Esophagus muscularis mucosa (tissue), 4 donors: ENCODE results near the gene CEP131. TPM values are rescaled to one million over a fixed set of nuclear protein-coding genes. Genes with fewer than 3 reads are reported as not detected.

Experiments
- DNase-seq: peaks from one replicate; pipeline ENCODE4 v3.0.0-alpha.2; 2017; ENCODE audit errors: extremely low spot score
- H3K27ac ChIP-seq, 4 donors: fragments of 200-600 bp; sonication (generic); replicated peaks in 1 of 4; 1 replicate in 3 of 4; 2 replicates in 1 of 4; pipeline ENCODE4 v1.5.1; 2016 to 2019; ENCODE audit warnings: mild to moderate bottlenecking in 1 of 4
- H3K27me3 ChIP-seq, 4 donors: fragments of 200-600 bp; sonication (generic); one replicate each; pipeline versions ENCODE4 v1.5.1 to v1.6.0; 2016 to 2019
- H3K36me3 ChIP-seq, 4 donors: fragments of 200-600 bp; sonication (generic); one replicate each; pipeline ENCODE4 v1.5.1; 2016 to 2019
- H3K4me1 ChIP-seq, 4 donors: fragments of 200-600 bp; sonication (generic); one replicate each; pipeline ENCODE4 v1.5.1; 2016 to 2019
- H3K4me3 ChIP-seq, 4 donors: fragments of 200-600 bp; sonication (generic); 1 replicate in 2 of 4; 2 replicates in 2 of 4; pipeline ENCODE4 v1.5.1; 2016 to 2019; ENCODE audit warnings: mild to moderate bottlenecking in 4 of 4, moderate library complexity in 1 of 4
- H3K9me3 ChIP-seq, 4 donors: fragments of 200-600 bp; sonication (generic); 1 replicate in 3 of 4; 2 replicates in 1 of 4; pipeline ENCODE4 v1.5.1; 2016 to 2019
- CTCF ChIP-seq, 3 experiments: fragments of 200-600 bp in 2 of 3; fragments of 450-650 bp in 1 of 3; sonication (generic) in 2 of 3; IDR thresholded peaks; one replicate each; pipeline ENCODE4 v1.5.1; 2017 to 2019; ENCODE audit warnings: antibody characterized with exemption in 3 of 3, mild to moderate bottlenecking in 2 of 3, moderate library complexity in 1 of 3
- EP300 ChIP-seq: sonication (generic); formaldehyde crosslinking; IDR thresholded peaks from one replicate; pipeline ENCODE4 v1.6.1; 2017; ENCODE audit warnings: antibody characterized with exemption
- POLR2A ChIP-seq: fragments of 450-650 bp; IDR thresholded peaks from one replicate; pipeline ENCODE4 v1.6.1; 2017; ENCODE audit warnings: antibody characterized with exemption, moderate library complexity, mild to moderate bottlenecking, low read depth
- POLR2AphosphoS5 ChIP-seq, 2 donors: sonication (generic); formaldehyde crosslinking; IDR thresholded peaks; one replicate each; pipeline ENCODE4 v1.6.1; 2017; ENCODE audit warnings: antibody characterized with exemption in 2 of 2
- WGBS: methylation state at CpG from one replicate; pipeline ENCODE4 v1.1.5; 2018; 5-methylcytosine and 5-hydroxymethylcytosine counted together
- intact Hi-C: fragments of 100-400 bp; cut with DNase I; formaldehyde crosslinking; loops from one replicate; pipeline ENCODE4 v1.15.1; 2023
- total RNA-seq, 4 donors: library from RNA; depleted of rRNA; stranded (reverse); fragments of >200 nt; gene quantifications; one replicate each; pipeline versions ENCODE4 v1.1.0 to v1.2.1, GENCODE V29; 2016

The CEP131 gene
- total RNA-seq, 4 donors from 2014 or later = 4.5 to 10.6 (median 8.9) TPM

- H3K9me3 ChIP-seq = no peaks in the 10 kb centered on the region
- no peaks in the 10 kb centered on the region for H3K27me3 ChIP-seq
- no peak for DNase-seq
- 96% methylated on average over 7 of the region's 10 CpGs for WGBS
- peaks cover 0 to 5% (median 0%) of the 10 kb centered on the region in 4 donors for H3K4me1 ChIP-seq
- H3K36me3 ChIP-seq = peaks cover 0 to 36% (median 22%) of the 10 kb centered on the region in 4 donors
- H3K27ac ChIP-seq = no peak overlapping the region
- H3K4me3 ChIP-seq = no peak overlapping the region
- no peak for TF ChIP-seq POLR2A
- no peak for TF ChIP-seq POLR2AphosphoS5 (IDR thresholded peaks at IDR 0.05)
- intact Hi-C loops = no loop called here
Observed at GRCh38 chr17:81208651-81209050, 14.1 kb downstream of the CEP131 start.

- H3K27ac ChIP-seq = no peak overlapping the region
- WGBS = 84% methylated on average over 16 of the region's 21 CpGs
- no peak overlapping the region for H3K4me3 ChIP-seq
- peaks cover 0 to 5% (median 0%) of the 10 kb centered on the region in 4 donors for H3K4me1 ChIP-seq
- no peaks in the 10 kb centered on the region for H3K27me3 ChIP-seq
- TF ChIP-seq POLR2AphosphoS5 (IDR thresholded peaks at IDR 0.05) = no peak
- intact Hi-C loops = no loop called here
- peaks cover 0 to 44% (median 29%) of the 10 kb centered on the region in 4 donors for H3K36me3 ChIP-seq
- DNase-seq = no peak
- H3K9me3 ChIP-seq = no peaks in the 10 kb centered on the region
Observed at GRCh38 chr17:81207610-81208581, 14.9 kb downstream of the CEP131 start.

- intact Hi-C loops = no loop called here
- Histone ChIP-seq H3K27ac (no peak overlapping the region), H3K4me3 (no peak overlapping the region), H3K36me3 (peaks cover 0 to 52% (median 30%) of the 10 kb centered on the region in 4 donors), H3K4me1 (peaks cover 0 to 5% (median 0%) of the 10 kb centered on the region in 4 donors), H3K27me3 (no peaks in the 10 kb centered on the region), H3K9me3 (no peaks in the 10 kb centered on the region)
- TF ChIP-seq EP300 = no peak
- DNase-seq = no peak
- 95% methylated on average over 12 of the region's 12 CpGs for WGBS
Observed at GRCh38 chr17:81206657-81207056, 16.1 kb downstream of the CEP131 start.

- 86% methylated on average over 4 of the region's 4 CpGs for WGBS
- intact Hi-C loops = no loop called here
Observed at GRCh38 chr17:81206166-81206565, 16.6 kb downstream of the CEP131 start.

GRCh38 chr17:81204578-81204977 lies 18.2 kb downstream of the CEP131 start:
- DNase-seq = no peak
- H3K27me3 ChIP-seq = no peaks in the 10 kb centered on the region
- no peaks in the 10 kb centered on the region for H3K9me3 ChIP-seq
- no peak overlapping the region for H3K4me3 ChIP-seq
- no peak overlapping the region for H3K27ac ChIP-seq
- peaks cover 0 to 9% (median 6%) of the 10 kb centered on the region in 4 donors for H3K4me1 ChIP-seq
- intact Hi-C loops = no loop called here
- no peak for TF ChIP-seq CTCF (IDR thresholded peaks at IDR 0.05)
- TF ChIP-seq EP300 = no peak
- TF ChIP-seq POLR2AphosphoS5 (IDR thresholded peaks at IDR 0.05) = no peak
- TF ChIP-seq POLR2A = no peak
- 82% methylated on average over 10 of the region's 10 CpGs for WGBS
- H3K36me3 ChIP-seq = peaks cover 0 to 60% (median 35%) of the 10 kb centered on the region in 4 donors

More at GRCh38 chr17:81206166-81206565, 16.6 kb downstream of the CEP131 start:
- H3K4me3 ChIP-seq = no peak overlapping the region
- H3K27ac ChIP-seq = no peak overlapping the region
- TF ChIP-seq CTCF (IDR thresholded peaks at IDR 0.05) = no peak
- TF ChIP-seq POLR2AphosphoS5 (IDR thresholded peaks at IDR 0.05) = no peak
- TF ChIP-seq EP300 = no peak
- no peak for TF ChIP-seq POLR2A
- H3K27me3 ChIP-seq = no peaks in the 10 kb centered on the region
- no peak for DNase-seq
- H3K36me3 ChIP-seq = peaks cover 0 to 52% (median 32%) of the 10 kb centered on the region in 4 donors
- H3K4me1 ChIP-seq = peaks cover 0 to 5% (median under 1%) of the 10 kb centered on the region in 4 donors
- no peaks in the 10 kb centered on the region for H3K9me3 ChIP-seq

GRCh38 chr17:81203136-81203535 lies 19.6 kb downstream of the CEP131 start:
- intact Hi-C loops = no loop called here
- H3K27me3 ChIP-seq = no peaks in the 10 kb centered on the region
- peaks cover 0 to 15% (median 6%) of the 10 kb centered on the region in 4 donors for H3K4me1 ChIP-seq
- no peaks in the 10 kb centered on the region for H3K9me3 ChIP-seq
- TF ChIP-seq POLR2AphosphoS5 (IDR thresholded peaks at IDR 0.05) (no peak), EP300 (no peak), CTCF (IDR thresholded peaks at IDR 0.05) (no peak), POLR2A (no peak)
- DNase-seq = no peak
- H3K27ac ChIP-seq = no peak overlapping the region
- H3K36me3 ChIP-seq = peaks cover 0 to 64% (median 39%) of the 10 kb centered on the region in 4 donors
- no peak overlapping the region for H3K4me3 ChIP-seq
- 94% methylated on average over 20 of the region's 20 CpGs for WGBS
